Liver (tissue), 9 donors: ENCODE measurements around the gene GGA1. TPM values are rescaled to one million over a fixed set of nuclear protein-coding genes. Genes with fewer than 3 reads are reported as not detected.
A peak's percentile ranks its signal among the peaks of the same experiment; 100 is the strongest.

ENCODE experiments used
- DNase-seq: peaks from one replicate; pipeline ENCODE4 v3.0.0-alpha.2; 2017; ENCODE audit warnings: low spot score
- H3K27ac ChIP-seq, 2 donors: one replicate each; pipeline ENCODE4 v1.7.0; 2013; ENCODE audit warnings: inconsistent platforms in 2 of 2, low read length in 2 of 2, control low read depth in 1 of 2, low read depth in 1 of 2, mild to moderate bottlenecking in 1 of 2
- H3K27me3 ChIP-seq, 4 donors: one replicate each; pipeline versions ENCODE4 v1.6.1 to v1.7.0; 2013; ENCODE audit warnings: low read length in 3 of 4, inconsistent platforms in 1 of 4, mild to moderate bottlenecking in 1 of 4, moderate library complexity in 1 of 4; ENCODE audit not compliant: control insufficient read depth in 4 of 4, insufficient read depth in 4 of 4
- H3K36me3 ChIP-seq, 4 donors: one replicate each; pipeline versions ENCODE4 v1.6.1 to v1.7.0; 2013; ENCODE audit warnings: low read length in 3 of 4, mild to moderate bottlenecking in 3 of 4, low read depth in 1 of 4, moderate library complexity in 1 of 4; ENCODE audit not compliant: control insufficient read depth in 4 of 4, insufficient read depth in 3 of 4
- H3K4me1 ChIP-seq, 4 donors: one replicate each; pipeline versions ENCODE4 v1.6.1 to v1.7.0; 2013; ENCODE audit warnings: low read length in 3 of 4, mild to moderate bottlenecking in 3 of 4, moderate library complexity in 1 of 4; ENCODE audit not compliant: control insufficient read depth in 4 of 4, insufficient read depth in 4 of 4
- H3K4me3 ChIP-seq, 3 donors: one replicate each; pipeline versions ENCODE4 v1.6.1 to v1.7.0; 2013; ENCODE audit warnings: low read length in 3 of 3, control low read depth in 1 of 3, low read depth in 1 of 3, mild to moderate bottlenecking in 1 of 3
- H3K9ac ChIP-seq, 2 donors: one replicate each; pipeline ENCODE4 v1.7.0; 2013; ENCODE audit warnings: low read length in 2 of 2, mild to moderate bottlenecking in 2 of 2, moderate library complexity in 2 of 2, control low read depth in 1 of 2, low read depth in 1 of 2
- H3K9me3 ChIP-seq, 4 donors: one replicate each; pipeline versions ENCODE4 v1.6.1 to v1.7.0; 2013; ENCODE audit warnings: low read length in 3 of 4; ENCODE audit not compliant: control insufficient read depth in 4 of 4
- ATF3 ChIP-seq: IDR thresholded peaks from 2 replicates; pipeline ENCODE4 v1.6.1; 2016; ENCODE audit warnings: antibody characterized with exemption
- CTCF ChIP-seq: fragments of 150-350 bp; IDR thresholded peaks from 2 replicates; pipeline ENCODE4 v1.5.1; 2017; ENCODE audit warnings: improper control_type of control experiment, low read depth, low read length; ENCODE audit not compliant: missing input control
- EGR1 ChIP-seq, 2 donors: IDR thresholded peaks; 2 replicates each; pipeline ENCODE4 v1.6.1; 2016 to 2018; ENCODE audit warnings: antibody characterized with exemption in 2 of 2, low read depth in 2 of 2
- FOXA1 ChIP-seq: IDR thresholded peaks from 2 replicates; pipeline ENCODE4 v1.6.1; 2016; ENCODE audit warnings: antibody characterized with exemption
- GABPA ChIP-seq, 2 donors: IDR thresholded peaks in 1 of 2; conservative IDR thresholded peaks in 1 of 2; 2 replicates each; pipeline ENCODE4 v1.6.1; 2016; ENCODE audit warnings: antibody characterized with exemption in 2 of 2, mild to moderate bottlenecking in 1 of 2, moderate library complexity in 1 of 2
- HNF4G ChIP-seq: IDR thresholded peaks from 2 replicates; pipeline ENCODE4 v1.6.1; 2016; ENCODE audit warnings: antibody characterized with exemption
- JUND ChIP-seq, 2 donors: IDR thresholded peaks; 2 replicates each; pipeline ENCODE4 v1.6.1; 2016; ENCODE audit warnings: antibody characterized with exemption in 2 of 2
- MAX ChIP-seq: IDR thresholded peaks from 2 replicates; pipeline ENCODE4 v1.6.1; 2016; ENCODE audit warnings: antibody characterized with exemption
- REST ChIP-seq: IDR thresholded peaks from 2 replicates; pipeline ENCODE4 v1.6.1; 2016; ENCODE audit warnings: antibody characterized with exemption, mild to moderate bottlenecking
- RXRA ChIP-seq, 2 donors: IDR thresholded peaks; 2 replicates each; pipeline ENCODE4 v1.6.1; 2017 to 2018; ENCODE audit warnings: antibody characterized with exemption in 2 of 2, mild to moderate bottlenecking in 1 of 2
- SP1 ChIP-seq: IDR thresholded peaks from 2 replicates; pipeline ENCODE4 v1.6.1; 2018; ENCODE audit warnings: antibody characterized with exemption, mild to moderate bottlenecking
- TAF1 ChIP-seq: conservative IDR thresholded peaks from 2 replicates; pipeline ENCODE4 v1.6.1; 2016; ENCODE audit warnings: antibody characterized with exemption, mild to moderate bottlenecking
- ZBTB33 ChIP-seq: IDR thresholded peaks from 2 replicates; pipeline ENCODE4 v1.6.1; 2016; ENCODE audit warnings: antibody characterized with exemption
- WGBS: extraction: QIAGEN DNeasy Blood & Tissue Kit; methylation state at CpG from one replicate; pipeline ENCODE4 v1.1.7; 2013; 5-methylcytosine and 5-hydroxymethylcytosine counted together
- polyA plus RNA-seq, 2 donors: library from polyadenylated mRNA; stranded (reverse) in 1 of 2; unstranded in 1 of 2; fragments of 200-250 nt in 1 of 2; fragments of >200 nt in 1 of 2; fragmentation: Nextera tagmentation in 1 of 2; extraction: Ambion mirVana in 1 of 2; gene quantifications; one replicate each; pipeline versions ENCODE4 v1.2.1 to v1.2.3, GENCODE V29; 2013 to 2015
- total RNA-seq, 2 donors: library from RNA; depleted of rRNA; stranded (reverse); fragments of >200 nt; gene quantifications; one replicate each; pipeline ENCODE4 v1.2.3, GENCODE V29; 2014
- donor health status: healthy.
- donor health status: healthy.
- donor health status: healthy.
- donor health status: healthy.
- donor health status: healthy.

The GGA1 gene
- total and polyA plus RNA-seq, 4 donors = 15.1 to 26.4 (median 17.8) TPM

- TF ChIP-seq SP1 (peak; percentile 27), EGR1 (IDR thresholded peaks at IDR 0.05; ENCODE audit: low read depth in 2 of 2) (no peak)
Measured at GRCh38 chr22:37661160-37661924, 52.7 kb downstream of the GGA1 start (continued).

- WGBS = 81% methylated on average over 5 of the region's 5 CpGs
- TF ChIP-seq FOXA1 (no peak), ATF3 (no peak), RXRA (IDR thresholded peaks at IDR 0.05) (no peak), GABPA (IDR thresholded peaks at IDR 0.05 in 1 of 2, conservative IDR thresholded peaks at IDR 0.05 in 1 of 2) (no peak), CTCF (no peak), TAF1 (no peak), REST (no peak), HNF4G (no peak), MAX (no peak), ZBTB33 (no peak), JUND (IDR thresholded peaks at IDR 0.05) (no peak), SP1 (no peak)
- no peak overlapping the region for H3K4me3 ChIP-seq
- H3K9ac ChIP-seq = no peak overlapping the region
- peak overlapping the region in 1 of 2 donors; percentile 15 for H3K27ac ChIP-seq
- no peaks in the 10 kb centered on the region for H3K9me3 ChIP-seq
- peaks cover 0 to 14% (median 2%) of the 10 kb centered on the region in 4 donors for H3K36me3 ChIP-seq
- peaks cover 8 to 53% (median 43%) of the 10 kb centered on the region in 4 donors for H3K4me1 ChIP-seq
- DNase-seq = no peak
- no peaks in the 10 kb centered on the region for H3K27me3 ChIP-seq
Measured at GRCh38 chr22:37662039-37662438, 53.4 kb downstream of the GGA1 start.
